ENCODE data around the gene GSC.
A peak's percentile ranks its signal among the peaks of the same experiment; 100 is the strongest.
"Not testable (repeated sequence)": the region's sequence is repeated elsewhere in the genome, so short reads cannot be mapped to it uniquely, and the experiment has no call there.

GSC gene

GRCh38 chr14:94769391-94770250 is at the start of gene GSC:
Gene GSC, minus strand, starts transcription at chr14:94770113. Its CDS starts 98 bp downstream, at chr14:94770015.
- Histone ChIP-seq H3K27ac (no peak within 1 kb of the TSS), H3K4me3 (peak within 1 kb of the TSS; percentile 85)
- DNase-seq (ENCODE audit: low spot score): no peak
- TF ChIP-seq, protein P1, sequence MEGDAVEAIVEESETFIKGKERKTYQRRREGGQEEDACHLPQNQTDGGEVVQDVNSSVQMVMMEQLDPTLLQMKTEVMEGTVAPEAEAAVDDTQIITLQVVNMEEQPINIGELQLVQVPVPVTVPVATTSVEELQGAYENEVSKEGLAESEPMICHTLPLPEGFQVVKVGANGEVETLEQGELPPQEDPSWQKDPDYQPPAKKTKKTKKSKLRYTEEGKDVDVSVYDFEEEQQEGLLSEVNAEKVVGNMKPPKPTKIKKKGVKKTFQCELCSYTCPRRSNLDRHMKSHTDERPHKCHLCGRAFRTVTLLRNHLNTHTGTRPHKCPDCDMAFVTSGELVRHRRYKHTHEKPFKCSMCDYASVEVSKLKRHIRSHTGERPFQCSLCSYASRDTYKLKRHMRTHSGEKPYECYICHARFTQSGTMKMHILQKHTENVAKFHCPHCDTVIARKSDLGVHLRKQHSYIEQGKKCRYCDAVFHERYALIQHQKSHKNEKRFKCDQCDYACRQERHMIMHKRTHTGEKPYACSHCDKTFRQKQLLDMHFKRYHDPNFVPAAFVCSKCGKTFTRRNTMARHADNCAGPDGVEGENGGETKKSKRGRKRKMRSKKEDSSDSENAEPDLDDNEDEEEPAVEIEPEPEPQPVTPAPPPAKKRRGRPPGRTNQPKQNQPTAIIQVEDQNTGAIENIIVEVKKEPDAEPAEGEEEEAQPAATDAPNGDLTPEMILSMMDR (IDR thresholded peaks at IDR 0.05): no peak

DNA sequence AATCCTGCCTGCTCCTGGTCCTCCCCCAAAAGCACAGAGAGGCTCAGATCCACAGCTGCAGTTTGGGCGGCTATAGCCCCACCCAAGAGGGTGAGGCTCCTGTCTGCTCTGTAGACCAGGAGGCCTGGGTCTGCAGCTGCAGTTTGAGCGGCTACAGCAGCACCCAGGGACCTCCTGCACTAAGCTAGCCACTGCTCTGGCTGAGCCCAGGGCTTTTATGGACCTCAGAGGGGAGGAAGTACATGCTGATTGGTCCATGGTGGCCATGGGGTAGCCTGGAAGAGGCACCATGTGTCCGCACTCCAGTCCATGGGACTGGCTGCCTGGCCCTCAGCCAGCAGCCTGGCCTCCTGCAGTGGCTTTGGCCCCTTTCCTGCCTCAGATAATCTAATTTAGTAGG is 49.6 kb upstream of the GSC start:
- no peak overlapping the region for H3K4me3 ChIP-seq
- DNase-seq (ENCODE audit: low spot score): no peak
- TF ChIP-seq, protein P1 (IDR thresholded peaks at IDR 0.05): no peak
- no peak overlapping the region for H3K27ac ChIP-seq

GRCh38 chr14:94816113-94816512 is 46.2 kb upstream of the GSC start:
- TF ChIP-seq, protein P1 (IDR thresholded peaks at IDR 0.05): no peak
- DNase-seq (ENCODE audit: low spot score): no peak
- H3K4me3 ChIP-seq: no peak overlapping the region

DNA sequence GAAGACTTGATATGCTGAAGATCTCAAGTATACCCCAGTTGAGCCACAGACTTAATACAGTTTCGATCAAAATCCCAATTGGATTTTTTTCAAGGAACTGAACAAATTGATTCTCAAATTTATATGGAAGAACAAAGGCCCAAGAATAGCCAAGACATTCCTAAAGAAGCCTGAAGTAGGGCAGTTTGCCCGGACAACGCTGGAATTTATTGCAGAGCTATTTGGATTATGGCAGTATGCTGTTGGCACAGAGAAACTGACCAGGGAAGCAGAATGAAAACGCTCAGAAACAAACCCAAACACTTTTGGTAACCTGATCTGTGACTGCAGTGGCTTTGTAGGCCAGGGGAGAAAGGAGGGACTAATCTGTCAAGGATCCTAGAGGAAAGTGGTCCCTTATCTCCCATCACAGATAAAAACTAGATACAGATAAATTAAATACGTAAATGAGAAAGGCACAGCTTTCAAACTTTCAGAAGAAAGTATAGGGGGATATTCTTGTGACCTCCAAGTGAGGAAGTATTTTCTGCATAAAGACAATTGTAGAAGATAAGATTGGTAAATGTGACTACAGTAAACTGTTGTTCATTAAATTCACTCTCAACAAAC is 35.9 kb upstream of the GSC start:
- TF ChIP-seq, protein P1 (IDR thresholded peaks at IDR 0.05): no peak
- no peak overlapping the region for H3K4me3 ChIP-seq
- DNase-seq (ENCODE audit: low spot score): no peak
- no peak overlapping the region for H3K27ac ChIP-seq

More at GRCh38 chr14:94816113-94816512, 46.2 kb upstream of the GSC start:
- no peak overlapping the region for H3K27ac ChIP-seq

GRCh38 chr14:94801225-94801624 is 31.3 kb upstream of the GSC start:
- no peak for DNase-seq (ENCODE audit: low spot score)
- H3K4me3 ChIP-seq: no peak overlapping the region
- TF ChIP-seq, protein P1 (IDR thresholded peaks at IDR 0.05): no peak
- no peak overlapping the region for H3K27ac ChIP-seq

- not testable (repeated sequence) for DNase-seq (ENCODE audit: low spot score); H3K27ac ChIP-seq; H3K4me3 ChIP-seq
Observed at GRCh38 chr14:94800764-94801163, 30.9 kb upstream of the GSC start.

DNA sequence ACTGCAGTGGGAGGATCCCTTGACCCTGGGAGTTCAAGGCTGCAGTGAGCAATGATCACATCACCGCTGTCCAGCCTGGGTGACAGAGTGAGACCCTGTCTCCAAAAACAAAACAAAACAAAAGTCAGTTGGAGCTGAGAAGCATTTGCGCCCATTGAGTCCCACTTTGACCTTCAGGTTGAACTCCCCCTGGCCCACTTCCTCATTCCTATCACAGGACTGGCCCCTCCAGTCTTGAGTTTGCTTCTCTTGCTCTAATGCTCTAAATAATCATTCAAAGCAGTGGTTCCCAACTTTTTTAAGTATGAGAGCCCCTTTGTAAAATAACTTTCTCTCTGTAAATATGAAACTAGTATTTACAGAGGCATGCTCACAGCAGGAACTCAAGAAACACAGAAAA is 28.0 kb upstream of the GSC start:
- DNase-seq (ENCODE audit: low spot score): no peak
- H3K4me3 ChIP-seq: no peak overlapping the region
- TF ChIP-seq, protein P1 (IDR thresholded peaks at IDR 0.05): no peak

More for the DNA sequence above, 28.0 kb upstream of the GSC start:
- H3K27ac ChIP-seq: no peak overlapping the region

Measured in coronary artery (tissue), 2 donors.